Measurements from ENCODE around the gene CHST14.

CHST14 gene

GRCh38 chr15:40516322-40516721 lies 45.5 kb downstream of the CHST14 start:
- DNase-seq (ENCODE audit: low spot score), result no peak
- Histone ChIP-seq H3K4me3 (no peak overlapping the region), H3K27ac (no peak overlapping the region)
- TF ChIP-seq, protein P1, sequence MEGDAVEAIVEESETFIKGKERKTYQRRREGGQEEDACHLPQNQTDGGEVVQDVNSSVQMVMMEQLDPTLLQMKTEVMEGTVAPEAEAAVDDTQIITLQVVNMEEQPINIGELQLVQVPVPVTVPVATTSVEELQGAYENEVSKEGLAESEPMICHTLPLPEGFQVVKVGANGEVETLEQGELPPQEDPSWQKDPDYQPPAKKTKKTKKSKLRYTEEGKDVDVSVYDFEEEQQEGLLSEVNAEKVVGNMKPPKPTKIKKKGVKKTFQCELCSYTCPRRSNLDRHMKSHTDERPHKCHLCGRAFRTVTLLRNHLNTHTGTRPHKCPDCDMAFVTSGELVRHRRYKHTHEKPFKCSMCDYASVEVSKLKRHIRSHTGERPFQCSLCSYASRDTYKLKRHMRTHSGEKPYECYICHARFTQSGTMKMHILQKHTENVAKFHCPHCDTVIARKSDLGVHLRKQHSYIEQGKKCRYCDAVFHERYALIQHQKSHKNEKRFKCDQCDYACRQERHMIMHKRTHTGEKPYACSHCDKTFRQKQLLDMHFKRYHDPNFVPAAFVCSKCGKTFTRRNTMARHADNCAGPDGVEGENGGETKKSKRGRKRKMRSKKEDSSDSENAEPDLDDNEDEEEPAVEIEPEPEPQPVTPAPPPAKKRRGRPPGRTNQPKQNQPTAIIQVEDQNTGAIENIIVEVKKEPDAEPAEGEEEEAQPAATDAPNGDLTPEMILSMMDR (IDR thresholded peaks at IDR 0.05), result no peak
